ENCODE measurements around the gene NRF1.

Gene NRF1

GRCh38 chr7:129796186-129796775 is 184.8 kb downstream of the NRF1 start:
- no peak for TF ChIP-seq CTCF (IDR thresholded peaks at IDR 0.05; ENCODE audit: low read depth, low read length)
- H3K4me3 ChIP-seq (ENCODE audit: low read depth, low read length) = no peak overlapping the region

GRCh38 chr7:129797214-129797789 is 185.8 kb downstream of the NRF1 start:
- TF ChIP-seq CTCF (IDR thresholded peaks at IDR 0.05; ENCODE audit: low read depth, low read length) = no peak
- H3K4me3 ChIP-seq (ENCODE audit: low read depth, low read length) = no peak overlapping the region

- no peak for TF ChIP-seq CTCF (IDR thresholded peaks at IDR 0.05; ENCODE audit: low read depth, low read length)
- H3K4me3 ChIP-seq (ENCODE audit: low read depth, low read length) = no peak overlapping the region
Measured at GRCh38 chr7:129798616-129799349, 187.3 kb downstream of the NRF1 start.

- TF ChIP-seq CTCF (IDR thresholded peaks at IDR 0.05; ENCODE audit: low read depth, low read length) = no peak
- no peak overlapping the region for H3K4me3 ChIP-seq (ENCODE audit: low read depth, low read length)
Measured at GRCh38 chr7:129799350-129799955, 187.9 kb downstream of the NRF1 start.

- TF ChIP-seq CTCF (IDR thresholded peaks at IDR 0.05; ENCODE audit: low read depth, low read length) = no peak
- no peak overlapping the region for H3K4me3 ChIP-seq (ENCODE audit: low read depth, low read length)
Measured at GRCh38 chr7:129800901-129801300, 189.4 kb downstream of the NRF1 start.

- no peak for TF ChIP-seq CTCF (IDR thresholded peaks at IDR 0.05; ENCODE audit: low read depth, low read length)
- H3K4me3 ChIP-seq (ENCODE audit: low read depth, low read length) = no peak overlapping the region
Measured at GRCh38 chr7:129801882-129802281, 190.4 kb downstream of the NRF1 start.

Data from WI38 (cell line).